Fibroblast of lung (primary cell): ENCODE results near the gene RABL2A.
"Not testable (repeated sequence)": the region's sequence is repeated elsewhere in the genome, so short reads cannot be mapped to it uniquely, and the experiment has no call there.

Source experiments
- EZH2 ChIP-seq: IDR thresholded peaks from 2 replicates; pipeline ENCODE4 v1.5.1; 2012; ENCODE audit warnings: low read length, control low read depth, mild to moderate bottlenecking; ENCODE audit errors: missing control alignments
- TF ChIP-seq, protein P1 (sequence below), 2 donors: IDR thresholded peaks in 1 of 2; conservative IDR thresholded peaks in 1 of 2; 1 replicate in 1 of 2; 2 replicates in 1 of 2; pipeline ENCODE4 v1.5.1; 2011 to 2012; ENCODE audit warnings: low read length in 2 of 2, control low read depth in 1 of 2, inconsistent platforms in 1 of 2, low read depth in 1 of 2, mild to moderate bottlenecking in 1 of 2

GRCh38 chr2:113656031-113656624 lies 29.1 kb downstream of the RABL2A start:
- TF ChIP-seq, protein P1, sequence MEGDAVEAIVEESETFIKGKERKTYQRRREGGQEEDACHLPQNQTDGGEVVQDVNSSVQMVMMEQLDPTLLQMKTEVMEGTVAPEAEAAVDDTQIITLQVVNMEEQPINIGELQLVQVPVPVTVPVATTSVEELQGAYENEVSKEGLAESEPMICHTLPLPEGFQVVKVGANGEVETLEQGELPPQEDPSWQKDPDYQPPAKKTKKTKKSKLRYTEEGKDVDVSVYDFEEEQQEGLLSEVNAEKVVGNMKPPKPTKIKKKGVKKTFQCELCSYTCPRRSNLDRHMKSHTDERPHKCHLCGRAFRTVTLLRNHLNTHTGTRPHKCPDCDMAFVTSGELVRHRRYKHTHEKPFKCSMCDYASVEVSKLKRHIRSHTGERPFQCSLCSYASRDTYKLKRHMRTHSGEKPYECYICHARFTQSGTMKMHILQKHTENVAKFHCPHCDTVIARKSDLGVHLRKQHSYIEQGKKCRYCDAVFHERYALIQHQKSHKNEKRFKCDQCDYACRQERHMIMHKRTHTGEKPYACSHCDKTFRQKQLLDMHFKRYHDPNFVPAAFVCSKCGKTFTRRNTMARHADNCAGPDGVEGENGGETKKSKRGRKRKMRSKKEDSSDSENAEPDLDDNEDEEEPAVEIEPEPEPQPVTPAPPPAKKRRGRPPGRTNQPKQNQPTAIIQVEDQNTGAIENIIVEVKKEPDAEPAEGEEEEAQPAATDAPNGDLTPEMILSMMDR (conservative IDR thresholded peaks at IDR 0.05 in 1 of 2, IDR thresholded peaks at IDR 0.05 in 1 of 2; ENCODE audit: low read depth in 1 of 2, low read length in 2 of 2), result not testable (repeated sequence)
- not testable (repeated sequence) for TF ChIP-seq EZH2
